Hindlimb muscle (tissue), 1 donor: ENCODE results near the gene CPAMD8. TPM values are rescaled to one million over a fixed set of nuclear protein-coding genes. Genes with fewer than 3 reads are reported as not detected.

Source experiments
- DNase-seq: peaks from one replicate; pipeline ENCODE4 v3.0.0-alpha.2; 2013
- polyA plus RNA-seq: library from polyadenylated mRNA; unstranded; fragments of 120-200 nt; gene quantifications from one replicate; pipeline ENCODE4 v1.2.1, GENCODE V29; 2013; ENCODE audit not compliant: insufficient read length

CPAMD8 gene
- polyA plus RNA-seq, 1 donor: 4.2 TPM

GRCh38 chr19:16869331-16869972, 157.2 kb downstream of the CPAMD8 start:
- no peak for DNase-seq

- no peak for DNase-seq
Observed at GRCh38 chr19:16868423-16869130, 158.0 kb downstream of the CPAMD8 start.

- no peak for DNase-seq
Observed at GRCh38 chr19:16867211-16867610, 159.4 kb downstream of the CPAMD8 start.

GRCh38 chr19:16862826-16863415, 163.7 kb downstream of the CPAMD8 start:
- no peak for DNase-seq

GRCh38 chr19:16861834-16862233, 164.8 kb downstream of the CPAMD8 start:
- DNase-seq: no peak

- no peak for DNase-seq
Observed at GRCh38 chr19:16861011-16861410, 165.6 kb downstream of the CPAMD8 start.

GRCh38 chr19:16860118-16860517, 166.5 kb downstream of the CPAMD8 start:
- DNase-seq: no peak

- no peak for DNase-seq
Observed at GRCh38 chr19:16859626-16860025, 167.0 kb downstream of the CPAMD8 start.

- DNase-seq: no peak
Observed at GRCh38 chr19:16856091-16856490, 170.5 kb downstream of the CPAMD8 start.

- no peak for DNase-seq
Observed at GRCh38 chr19:16853066-16853465, 173.5 kb downstream of the CPAMD8 start.

- DNase-seq: no peak
Observed at GRCh38 chr19:16851031-16851712, 175.4 kb downstream of the CPAMD8 start.

- DNase-seq: no peak
Observed at GRCh38 chr19:16850133-16850532, 176.5 kb downstream of the CPAMD8 start.

GRCh38 chr19:16849168-16849567, 177.4 kb downstream of the CPAMD8 start:
- DNase-seq: no peak

- DNase-seq: no peak
Observed at GRCh38 chr19:16847430-16847829, 179.2 kb downstream of the CPAMD8 start.

GRCh38 chr19:16846901-16847300, 179.7 kb downstream of the CPAMD8 start:
- no peak for DNase-seq

Other genes starting within 250 kb of the CPAMD8 start
- 43.5 TPM for gene SIN3B, start 197.4 kb downstream of the CPAMD8 start, polyA plus RNA-seq
- 0.18 TPM for gene F2RL3, start 137.8 kb downstream of the CPAMD8 start, polyA plus RNA-seq
- gene HAUS8, start 48.6 kb upstream of the CPAMD8 start, polyA plus RNA-seq: 8.4 TPM
- 40.1 TPM for gene MYO9B, start 49.0 kb upstream of the CPAMD8 start, polyA plus RNA-seq
- gene USE1, start 188.5 kb upstream of the CPAMD8 start, polyA plus RNA-seq: 35.1 TPM
- 8.2 TPM for gene OCEL1, start 199.4 kb upstream of the CPAMD8 start, polyA plus RNA-seq
- 36.0 TPM for gene NR2F6, start 219.1 kb upstream of the CPAMD8 start, polyA plus RNA-seq
- gene USHBP1, start 237.9 kb upstream of the CPAMD8 start, polyA plus RNA-seq: 8.8 TPM
- 105 TPM for gene BABAM1, start 240.6 kb upstream of the CPAMD8 start, polyA plus RNA-seq